Ovary (tissue), 9 donors: ENCODE measurements around the gene FGF5. TPM values are rescaled to one million over a fixed set of nuclear protein-coding genes. Genes with fewer than 3 reads are reported as not detected.

Experiments used
- DNase-seq, 5 donors: peaks; one replicate each; pipeline ENCODE4 v3.0.0-alpha.2; 2019 to 2020
- H3K27ac ChIP-seq, 2 donors: fragments of 200-600 bp; one replicate each; pipeline versions ENCODE4 v1.5.1 to v1.8.0; 2019 to 2022
- H3K27me3 ChIP-seq: fragments of 200-600 bp; one replicate; pipeline ENCODE4 v1.8.0; 2022
- H3K36me3 ChIP-seq: fragments of 200-600 bp; sonication (generic); one replicate; pipeline ENCODE4 v1.5.1; 2019
- H3K4me1 ChIP-seq: one replicate; pipeline ENCODE4 v1.8.1; 2013; ENCODE audit warnings: mild to moderate bottlenecking, moderate library complexity; ENCODE audit not compliant: insufficient read depth
- H3K4me3 ChIP-seq: fragments of 200-600 bp; sonication (generic); one replicate; pipeline ENCODE4 v1.5.1; 2017
- H3K9me3 ChIP-seq, 2 donors: fragments of 200-600 bp in 1 of 2; sonication (generic) in 1 of 2; one replicate each; pipeline versions ENCODE4 v1.5.1 to v1.8.1; 2013 to 2019; ENCODE audit warnings: mild to moderate bottlenecking in 1 of 2, moderate library complexity in 1 of 2
- EP300 ChIP-seq: sonication (generic); formaldehyde crosslinking; IDR thresholded peaks from one replicate; pipeline ENCODE4 v1.6.1; 2017; ENCODE audit warnings: antibody characterized with exemption
- POLR2A ChIP-seq: fragments of 450-650 bp; IDR thresholded peaks from one replicate; pipeline ENCODE4 v1.6.1; 2017; ENCODE audit warnings: antibody characterized with exemption, mild to moderate bottlenecking, moderate library complexity
- WGBS, 3 donors: extraction: QIAGEN DNeasy Blood & Tissue Kit in 1 of 3; methylation state at CpG; one replicate each; pipeline versions ENCODE4 v1.1.5 to v1.1.7; 2013 to 2017; 5-methylcytosine and 5-hydroxymethylcytosine counted together
- intact Hi-C, 4 donors: fragments of 100-400 bp; cut with DNase I; formaldehyde crosslinking; loops; one replicate each; pipeline versions ENCODE4 v1.11.0 to v1.15.1; 2022 to 2023
- polyA plus RNA-seq, 2 donors: library from polyadenylated mRNA; stranded (reverse); fragments of 200-250 nt in 1 of 2; fragments of 350-450 nt in 1 of 2; fragmentation: Illumina TruSeq in 1 of 2; extraction: RNeasy Lipid Tissue Mini Kit (QIAGEN cat#74804) in 1 of 2; gene quantifications; one replicate each; pipeline ENCODE4 v1.2.3, GENCODE V29; 2013 to 2014
- total RNA-seq, 7 donors: library from RNA; depleted of rRNA in 2 of 7; stranded (reverse); fragments of >200 nt in 2 of 7; fragmentation: NEBNext Ultra II Directional in 3 of 7; extraction: Animal tissue kit (Norgen Biotek cat#: 25700) in 3 of 7; gene quantifications; one replicate each; pipeline versions ENCODE4 v1.1.0 to v1.2.4, GENCODE V29; 2016 to 2023
- TF ChIP-seq, protein P1 (sequence below), 3 donors: fragments of 450-650 bp in 2 of 3; fragments of 200-600 bp in 1 of 3; IDR thresholded peaks; one replicate each; pipeline versions ENCODE4 v1.5.1 to v1.8.0; 2016 to 2022; ENCODE audit warnings: antibody characterized with exemption in 3 of 3, mild to moderate bottlenecking in 1 of 3
- donor health status: DM: no; HTN: no; CAD: no; lungs with moderate emphysema.
- donor health status: DM: no; HTN: no; CAD: no.
- donor health status: Bipolar disorder and iron deficiency.
- donor health status: DM: yes; HTN: yes; CAD: no.
- donor health status: DM: no; HTN: no; CAD: no.
- donor health status: DM: yes; HTN: yes; CAD: no.

Gene FGF5
- total and polyA plus RNA-seq, 9 donors, result 0.03 to 1.8 (median 0.19) TPM; not detected in 3

- no peak for DNase-seq
- no peaks in the 10 kb centered on the region for H3K36me3 ChIP-seq
- H3K4me3 ChIP-seq, result no peak overlapping the region
- intact Hi-C loops, result no loop called here
- H3K4me1 ChIP-seq, result no peaks in the 10 kb centered on the region
- H3K9me3 ChIP-seq, result no peaks in the 10 kb centered on the region
- no peak for TF ChIP-seq EP300
- TF ChIP-seq, protein P1, sequence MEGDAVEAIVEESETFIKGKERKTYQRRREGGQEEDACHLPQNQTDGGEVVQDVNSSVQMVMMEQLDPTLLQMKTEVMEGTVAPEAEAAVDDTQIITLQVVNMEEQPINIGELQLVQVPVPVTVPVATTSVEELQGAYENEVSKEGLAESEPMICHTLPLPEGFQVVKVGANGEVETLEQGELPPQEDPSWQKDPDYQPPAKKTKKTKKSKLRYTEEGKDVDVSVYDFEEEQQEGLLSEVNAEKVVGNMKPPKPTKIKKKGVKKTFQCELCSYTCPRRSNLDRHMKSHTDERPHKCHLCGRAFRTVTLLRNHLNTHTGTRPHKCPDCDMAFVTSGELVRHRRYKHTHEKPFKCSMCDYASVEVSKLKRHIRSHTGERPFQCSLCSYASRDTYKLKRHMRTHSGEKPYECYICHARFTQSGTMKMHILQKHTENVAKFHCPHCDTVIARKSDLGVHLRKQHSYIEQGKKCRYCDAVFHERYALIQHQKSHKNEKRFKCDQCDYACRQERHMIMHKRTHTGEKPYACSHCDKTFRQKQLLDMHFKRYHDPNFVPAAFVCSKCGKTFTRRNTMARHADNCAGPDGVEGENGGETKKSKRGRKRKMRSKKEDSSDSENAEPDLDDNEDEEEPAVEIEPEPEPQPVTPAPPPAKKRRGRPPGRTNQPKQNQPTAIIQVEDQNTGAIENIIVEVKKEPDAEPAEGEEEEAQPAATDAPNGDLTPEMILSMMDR (IDR thresholded peaks at IDR 0.05), result no peak
- no peak for TF ChIP-seq POLR2A
- 57 to 75% (median 60%) methylated on average over 1 of the region's 1 CpG for WGBS, 3 donors
- H3K27ac ChIP-seq, result no peak overlapping the region
- H3K27me3 ChIP-seq, result no peaks in the 10 kb centered on the region
Measured at GRCh38 chr4:80270868-80271267, 4.4 kb downstream of the FGF5 start.

DNA sequence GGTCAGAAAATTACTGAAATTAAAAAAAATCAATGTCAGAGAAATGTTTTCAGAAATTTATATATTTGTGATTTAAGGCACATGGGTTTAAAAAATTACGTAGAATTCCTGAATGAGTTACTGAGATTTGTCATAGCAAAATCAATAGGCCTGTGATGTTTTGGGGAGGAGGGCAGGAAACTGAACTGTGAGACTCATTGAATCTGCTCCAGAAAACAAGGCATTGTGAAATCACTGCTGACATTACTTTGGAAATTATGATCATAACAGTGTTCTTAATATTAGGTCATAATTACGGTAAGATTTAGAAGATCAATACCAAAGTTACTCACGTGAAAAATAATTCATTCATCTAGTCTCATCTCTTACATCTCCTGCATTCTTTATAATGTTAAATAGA is 5.3 kb downstream of the FGF5 start:
- WGBS, 3 donors, result 86 to 95% (median 88%) methylated on average over 3 of the region's 3 CpGs
- intact Hi-C loops, result no loop called here
- no peak overlapping the region for H3K4me3 ChIP-seq
- H3K4me1 ChIP-seq, result no peaks in the 10 kb centered on the region
- no peak for TF ChIP-seq POLR2A
- no peak for TF ChIP-seq EP300
- TF ChIP-seq, protein P1 (IDR thresholded peaks at IDR 0.05), result no peak
- H3K9me3 ChIP-seq, result no peaks in the 10 kb centered on the region
- DNase-seq, result no peak
- H3K36me3 ChIP-seq, result no peaks in the 10 kb centered on the region
- H3K27ac ChIP-seq, result no peak overlapping the region
- H3K27me3 ChIP-seq, result no peaks in the 10 kb centered on the region

GRCh38 chr4:80276931-80277330 is 10.5 kb downstream of the FGF5 start:
- H3K9me3 ChIP-seq, result no peaks in the 10 kb centered on the region
- H3K4me1 ChIP-seq, result no peaks in the 10 kb centered on the region
- DNase-seq, result no peak
- TF ChIP-seq, protein P1 (IDR thresholded peaks at IDR 0.05), result no peak
- TF ChIP-seq EP300 (no peak), POLR2A (no peak)
- no peak overlapping the region for H3K27ac ChIP-seq
- intact Hi-C loops, result no loop called here
- no peak overlapping the region for H3K4me3 ChIP-seq
- H3K27me3 ChIP-seq, result no peaks in the 10 kb centered on the region
- H3K36me3 ChIP-seq, result no peaks in the 10 kb centered on the region

DNA sequence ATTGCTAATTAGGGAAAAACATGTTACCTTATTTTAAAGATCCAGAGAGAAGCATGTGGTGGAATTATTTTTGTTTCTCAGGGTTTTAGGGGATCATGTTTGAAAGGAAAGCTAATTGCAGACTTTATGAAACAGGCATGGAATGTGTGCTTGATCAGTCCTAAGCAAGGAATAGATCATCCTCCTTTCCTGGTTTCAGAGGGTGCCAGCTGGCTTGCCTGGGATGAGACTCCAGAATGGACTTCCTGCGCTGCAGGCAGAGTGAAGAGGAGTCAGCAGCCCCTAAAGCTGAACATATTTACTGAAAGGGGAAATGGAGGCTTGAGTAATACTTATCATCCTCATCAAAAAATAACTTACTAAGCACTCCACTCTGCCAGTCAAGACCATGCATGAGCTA is 13.3 kb downstream of the FGF5 start:
- DNase-seq, result no peak
- WGBS, 3 donors, result 94 to 100% (median 100%) methylated on average over 1 of the region's 1 CpG

More for the DNA sequence above, 13.3 kb downstream of the FGF5 start:
- no peaks in the 10 kb centered on the region for H3K36me3 ChIP-seq
- H3K9me3 ChIP-seq, result no peaks in the 10 kb centered on the region
- H3K27me3 ChIP-seq, result no peaks in the 10 kb centered on the region
- TF ChIP-seq, protein P1 (IDR thresholded peaks at IDR 0.05), result no peak
- TF ChIP-seq EP300 (no peak), POLR2A (no peak)
- no peak overlapping the region for H3K27ac ChIP-seq
- intact Hi-C loops, result no loop called here
- H3K4me3 ChIP-seq, result no peak overlapping the region
- H3K4me1 ChIP-seq, result no peaks in the 10 kb centered on the region
